Measurements from ENCODE around the gene PHOX2A.

Gene PHOX2A

DNA sequence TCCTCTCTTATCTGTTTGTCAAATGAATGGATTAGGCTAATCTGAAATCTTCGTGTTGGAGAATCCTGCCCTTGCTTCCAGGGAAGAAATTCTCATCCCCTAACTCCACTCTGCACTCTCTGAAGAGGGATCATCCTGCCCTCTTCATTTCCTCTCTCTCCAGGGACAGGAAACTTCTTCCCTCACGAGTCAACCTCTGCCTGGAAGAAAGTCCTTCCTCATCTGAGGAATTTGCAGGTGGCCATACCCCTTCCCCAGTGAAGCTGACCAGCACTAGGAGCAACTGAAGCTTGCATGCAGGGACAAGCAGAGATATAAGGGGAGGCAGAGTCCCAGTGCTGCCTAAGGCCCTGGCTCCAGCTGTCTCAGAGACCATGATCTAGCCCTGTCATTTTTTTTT, 3.6 kb upstream of the PHOX2A start:
- no peak for DNase-seq

DNA sequence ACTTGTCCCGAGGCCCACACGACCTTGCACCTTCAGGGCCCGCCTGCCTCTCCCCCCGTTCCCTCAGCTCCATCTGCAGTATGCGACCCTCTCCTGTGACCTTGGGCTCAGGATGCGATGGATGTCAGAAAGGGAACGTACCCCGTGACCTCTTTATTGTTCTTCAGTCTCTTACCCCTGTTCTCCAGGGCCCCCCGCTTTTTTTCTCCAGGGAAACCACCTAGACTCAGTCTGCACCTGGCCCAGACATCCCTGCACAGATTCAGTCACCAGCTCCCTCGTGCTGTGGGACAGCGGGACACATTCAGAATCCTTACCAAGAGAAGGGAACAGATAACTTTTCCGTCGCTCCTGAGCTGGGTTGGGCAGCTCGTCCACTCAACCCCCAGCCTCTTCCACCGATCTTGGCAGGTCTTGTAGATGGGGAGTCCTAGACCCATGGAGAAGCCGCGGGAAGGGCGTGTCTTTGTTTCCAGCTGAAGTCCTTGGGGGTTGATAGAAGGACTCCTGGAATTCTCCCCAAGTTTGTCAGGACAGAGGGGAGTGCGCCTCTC, 1.4 kb upstream of the PHOX2A start:
- no peak for DNase-seq

DNA sequence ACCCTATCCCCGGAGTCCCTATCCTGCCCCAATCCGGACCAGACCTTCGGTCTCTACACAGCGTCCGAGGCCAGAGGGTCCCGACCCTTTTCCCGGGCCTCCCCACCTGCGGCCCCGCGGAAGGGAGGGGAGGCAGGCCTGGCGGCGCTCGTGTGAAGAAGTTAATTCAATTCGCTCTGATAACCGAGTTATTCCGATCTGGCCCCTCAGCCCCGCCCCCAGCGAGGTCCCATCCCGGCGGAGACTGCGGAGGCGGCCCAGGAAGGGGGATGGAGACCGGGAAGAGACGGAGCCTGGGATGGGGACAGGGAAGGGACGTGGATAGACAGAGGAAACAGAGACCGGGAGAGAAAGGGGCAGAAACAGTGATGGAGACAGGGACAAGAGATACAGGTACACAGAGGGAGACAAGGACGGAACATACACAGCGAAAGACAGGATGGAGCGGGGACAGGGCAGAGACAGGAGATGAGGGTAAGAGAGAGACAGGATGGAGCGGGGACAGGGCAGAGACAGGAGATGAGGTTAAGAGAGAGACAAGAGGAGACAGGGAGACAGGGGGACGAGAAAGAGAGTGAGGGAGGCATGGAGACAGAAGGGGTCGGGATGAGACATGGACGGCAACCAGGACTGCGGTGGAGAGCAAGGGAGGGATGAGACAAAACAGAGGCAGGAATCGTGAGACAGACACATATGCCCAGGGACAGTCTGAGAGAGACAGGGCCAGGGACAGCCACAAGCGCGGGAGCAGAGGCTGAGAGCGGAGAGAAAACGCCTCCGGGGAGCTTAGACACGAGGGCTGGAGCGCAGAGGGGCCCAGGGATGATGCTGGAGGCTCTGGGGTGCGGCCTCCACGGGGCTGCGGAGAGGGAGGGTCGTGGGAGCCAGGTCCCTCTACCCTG, 636 bp upstream of the PHOX2A start:
- no peak for DNase-seq

GRCh38 chr11:72243173-72244059, 560 bp downstream of the PHOX2A start:
- DNase-seq: no peak

DNA sequence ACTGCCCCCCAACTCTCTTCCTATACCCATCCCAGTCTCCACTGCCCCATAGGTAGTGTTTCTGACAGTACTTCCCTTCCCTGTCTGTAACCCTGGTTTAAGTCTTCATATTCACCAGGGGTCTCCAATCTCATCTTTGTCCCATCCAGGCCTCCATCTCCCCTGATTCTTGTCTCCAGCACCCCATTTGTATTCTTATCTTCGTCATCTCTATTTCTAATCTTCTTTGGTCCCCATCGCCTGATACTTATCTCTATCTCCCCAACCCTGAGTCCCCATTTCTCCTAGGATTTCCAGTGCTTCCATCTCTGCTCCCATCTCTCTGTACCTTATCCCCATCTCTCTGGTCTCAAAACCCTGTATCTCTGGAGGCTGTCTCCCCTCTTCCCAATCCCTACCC, 1.8 kb downstream of the PHOX2A start:
- no peak for DNase-seq

DNA sequence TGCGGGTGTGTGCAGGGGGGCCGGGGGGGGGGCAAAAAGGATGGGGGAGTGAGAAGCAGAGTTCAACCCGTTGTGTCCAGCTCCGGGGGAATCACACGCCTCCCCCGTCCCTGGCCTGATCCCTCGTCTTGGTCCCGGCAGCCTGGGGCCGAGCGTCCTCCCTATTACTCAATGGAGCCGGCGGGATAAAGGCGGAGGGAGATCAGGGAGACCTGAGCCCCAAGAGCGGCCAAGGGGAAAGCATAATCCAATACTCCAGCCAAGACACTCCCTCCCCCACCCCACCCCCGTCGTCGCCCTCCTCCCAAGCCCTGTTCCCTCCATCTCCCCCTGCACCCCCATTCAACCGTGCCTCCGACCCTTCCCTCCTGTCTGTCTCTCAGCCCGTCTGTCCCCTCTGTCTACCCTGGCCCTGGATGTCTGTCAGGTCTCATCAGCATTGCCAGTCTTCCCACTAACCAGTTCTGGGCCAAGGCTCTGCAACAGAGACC, 2.6 kb downstream of the PHOX2A start:
- no peak for DNase-seq

DNA sequence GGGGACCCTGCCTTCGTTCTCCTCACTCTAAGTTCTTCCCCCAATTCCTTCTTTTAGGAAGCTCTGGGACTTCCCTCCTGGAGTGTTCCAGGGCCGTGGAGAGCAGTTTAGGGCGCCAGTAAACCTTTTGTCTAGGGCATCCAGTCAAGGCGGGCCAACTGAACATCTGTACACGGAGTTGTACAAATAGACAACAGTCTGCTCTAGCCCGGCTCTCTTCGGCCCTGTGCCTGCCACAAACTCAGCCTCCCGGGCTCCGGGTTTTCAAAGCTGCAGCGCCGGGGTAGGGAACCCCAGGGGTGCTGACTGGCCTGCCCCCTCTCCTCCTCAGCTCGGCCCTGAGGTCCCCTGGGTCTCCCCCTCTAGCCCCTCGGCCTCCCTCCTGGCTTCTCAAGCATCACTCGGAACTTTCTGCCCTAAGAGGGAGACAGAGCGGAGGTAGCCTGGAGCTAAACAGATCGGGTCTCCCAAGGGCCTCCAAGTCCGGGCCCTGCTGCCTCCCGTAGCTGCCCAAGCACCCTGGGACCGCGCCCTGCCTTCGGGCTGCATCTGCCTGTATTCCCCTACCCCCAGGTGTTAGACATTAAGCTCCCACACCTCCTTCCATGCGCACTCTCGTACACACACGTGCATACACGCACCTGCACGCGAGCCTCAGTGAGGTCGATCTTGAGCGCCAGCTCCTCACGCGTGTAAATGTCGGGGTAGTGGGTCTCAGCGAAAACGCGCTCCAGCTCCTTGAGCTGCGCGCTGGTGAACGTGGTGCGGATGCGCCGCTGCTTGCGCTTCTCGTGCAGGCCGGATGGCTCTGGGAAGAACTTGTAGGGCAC, 3.3 kb downstream of the PHOX2A start:
- DNase-seq: peak; percentile 11 to 29

- DNase-seq: peak in 1 of 2 experiments; percentile 13
These were observed 4.0 kb downstream of the PHOX2A start for GRCh38 chr11:72239849-72240460.

GRCh38 chr11:72239313-72239848, 4.6 kb downstream of the PHOX2A start:
- DNase-seq: peak; percentile 19 to 37

GRCh38 chr11:72238492-72239312, 5.3 kb downstream of the PHOX2A start:
- no peak for DNase-seq

DNA sequence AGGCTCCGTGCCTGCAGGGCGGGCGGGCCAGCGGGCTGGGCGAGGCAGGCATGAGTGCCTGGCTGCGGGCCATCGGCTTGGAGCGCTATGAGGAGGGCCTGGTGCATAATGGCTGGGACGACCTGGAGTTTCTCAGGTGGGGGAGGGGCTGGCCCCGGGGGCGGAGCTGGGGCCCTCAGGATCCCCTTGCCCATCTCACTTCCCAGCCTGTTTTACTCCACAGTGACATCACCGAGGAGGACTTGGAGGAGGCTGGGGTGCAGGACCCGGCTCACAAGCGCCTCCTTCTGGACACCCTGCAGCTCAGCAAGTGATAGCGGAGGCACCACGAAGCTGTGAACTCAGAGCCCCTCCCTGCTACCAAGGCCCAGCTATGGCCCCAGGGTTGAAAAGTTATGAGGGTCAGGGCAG, 5.9 kb downstream of the PHOX2A start:
- DNase-seq: peak; percentile 65 to 66

DNA sequence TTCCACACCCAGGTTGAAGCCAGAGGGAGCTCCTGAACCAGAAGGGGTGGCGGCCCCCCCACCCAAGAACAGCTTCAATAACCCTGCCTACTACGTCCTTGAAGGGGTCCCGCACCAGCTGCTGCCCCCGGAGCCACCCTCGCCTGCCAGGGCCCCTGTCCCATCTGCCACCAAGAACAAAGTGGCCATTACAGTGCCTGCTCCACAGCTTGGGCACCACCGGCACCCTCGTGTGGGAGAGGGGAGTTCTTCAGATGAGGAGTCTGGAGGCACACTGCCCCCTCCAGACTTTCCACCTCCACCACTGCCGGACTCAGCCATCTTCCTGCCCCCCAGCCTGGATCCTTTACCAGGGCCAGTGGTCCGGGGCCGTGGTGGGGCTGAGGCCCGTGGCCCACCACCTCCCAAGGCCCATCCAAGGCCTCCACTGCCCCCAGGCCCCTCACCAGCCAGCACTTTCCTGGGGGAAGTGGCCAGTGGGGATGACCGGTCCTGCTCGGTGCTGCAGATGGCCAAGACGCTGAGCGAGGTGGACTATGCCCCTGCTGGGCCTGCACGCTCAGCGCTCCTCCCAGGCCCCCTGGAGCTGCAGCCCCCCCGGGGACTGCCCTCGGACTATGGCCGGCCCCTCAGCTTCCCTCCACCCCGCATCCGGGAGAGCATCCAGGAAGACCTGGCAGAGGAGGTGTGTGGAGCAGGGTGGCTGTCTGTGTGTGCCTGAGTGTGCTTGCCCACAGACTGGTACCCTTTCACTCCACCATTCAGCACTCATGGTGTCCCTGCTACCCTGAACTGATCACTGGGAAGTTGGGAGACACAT, 6.7 kb downstream of the PHOX2A start:
- no peak for DNase-seq

DNA sequence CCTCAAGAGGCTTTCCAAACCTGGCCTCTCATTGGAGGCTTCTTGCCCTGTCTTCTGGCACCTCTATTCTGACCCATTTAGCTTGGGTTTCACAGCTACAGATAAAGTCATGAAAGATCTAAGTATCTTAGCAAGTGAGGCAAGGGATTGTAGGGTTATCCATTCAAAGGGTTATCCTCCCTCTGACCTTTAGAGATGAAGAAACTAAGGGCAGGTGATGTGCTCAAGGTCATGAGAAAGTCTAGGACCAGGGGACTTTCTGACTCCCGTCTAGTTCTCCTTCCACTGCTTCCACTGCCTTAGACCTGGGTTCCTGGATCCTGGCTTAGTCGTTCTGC, 7.2 kb downstream of the PHOX2A start:
- DNase-seq: no peak

- DNase-seq: no peak
These were observed 7.8 kb downstream of the PHOX2A start for GRCh38 chr11:72236083-72236697.

DNA sequence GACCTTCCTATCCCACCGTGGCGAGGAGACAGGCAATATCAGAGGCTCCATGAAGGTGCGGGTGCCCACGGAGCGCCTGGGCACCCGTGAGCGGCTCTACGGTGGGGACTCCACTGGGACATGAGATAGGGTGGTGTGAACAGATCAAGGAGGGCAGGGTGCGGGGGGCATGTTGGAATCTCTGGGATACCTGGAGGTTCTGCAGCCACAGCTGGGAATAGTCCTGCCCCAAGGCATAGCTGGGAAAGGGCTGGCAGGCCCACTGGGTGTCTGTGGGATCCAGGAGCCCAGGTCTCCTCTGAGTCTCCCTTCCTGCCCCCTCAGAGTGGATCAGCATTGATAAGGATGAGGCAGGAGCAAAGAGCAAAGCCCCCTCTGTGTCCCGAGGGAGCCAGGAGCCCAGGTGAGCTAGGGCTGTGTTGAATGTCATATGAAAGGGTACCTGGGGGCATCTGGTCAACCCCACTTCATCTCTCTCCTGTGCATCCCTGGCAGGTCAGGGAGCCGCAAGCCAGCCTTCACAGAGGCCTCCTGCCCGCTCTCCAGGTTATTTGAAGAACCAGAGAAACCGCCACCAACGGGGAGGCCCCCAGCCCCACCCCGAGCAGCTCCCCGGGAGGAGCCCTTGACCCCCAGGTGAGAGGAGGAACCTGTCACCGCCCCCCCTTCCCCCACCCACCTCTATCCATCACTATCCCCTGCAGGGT, 8.5 kb downstream of the PHOX2A start:
- no peak for DNase-seq

GRCh38 chr11:72234920-72235319, 9.1 kb downstream of the PHOX2A start:
- no peak for DNase-seq

DNA sequence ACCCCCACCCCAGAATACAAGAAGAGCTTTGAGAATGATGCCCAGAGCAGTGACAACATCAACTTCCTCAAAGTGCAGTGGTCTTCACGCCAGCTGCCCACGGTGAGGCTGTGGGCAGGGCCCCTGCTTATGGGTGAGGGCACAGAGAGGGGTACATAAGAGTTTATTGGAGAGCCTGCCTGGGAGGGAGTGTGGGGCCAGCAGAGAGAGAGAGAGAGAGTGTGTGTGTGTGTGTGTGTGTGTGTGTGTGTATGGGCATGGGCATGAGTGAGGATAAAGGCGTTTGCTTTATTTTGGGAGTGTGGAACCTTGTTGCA, 9.5 kb downstream of the PHOX2A start:
- DNase-seq: no peak

- DNase-seq: no peak
These were observed 10.0 kb downstream of the PHOX2A start for GRCh38 chr11:72233773-72234513.
